HCT116 (cell line): ENCODE measurements around the gene CGN.
A peak's percentile ranks its signal among the peaks of the same experiment; 100 is the strongest.

Experiments used
- CEBPB ChIP-seq: IDR thresholded peaks from 2 replicates; pipeline ENCODE4 v1.6.1; 2012; ENCODE audit warnings: low read depth
- CTCF ChIP-seq, 3 experiments: fragments of 200-600 bp in 1 of 3; sonication (generic) in 1 of 3; IDR thresholded peaks in 2 of 3; conservative IDR thresholded peaks in 1 of 3; 2 replicates each; pipeline ENCODE4 v1.5.1; 2012 to 2017; ENCODE audit warnings: low read depth in 2 of 3, low read length in 2 of 3, antibody characterized with exemption in 1 of 3, borderline replicate concordance in 1 of 3, control low read depth in 1 of 3, mild to moderate bottlenecking in 1 of 3, mixed read lengths in 1 of 3, mixed run types in 1 of 3, moderate library complexity in 1 of 3; ENCODE audit not compliant: insufficient read depth in 1 of 3
- MAX ChIP-seq: IDR thresholded peaks from 2 replicates; pipeline ENCODE4 v1.6.1; 2012
- POLR2A ChIP-seq: IDR thresholded peaks from 2 replicates; pipeline ENCODE4 v1.7.0; 2011; ENCODE audit warnings: borderline replicate concordance; ENCODE audit not compliant: insufficient read depth, insufficient read length; ENCODE audit errors: extremely low read depth
- POLR2AphosphoS5 ChIP-seq: IDR thresholded peaks from 2 replicates; pipeline ENCODE4 v1.6.1; 2011; ENCODE audit warnings: mild to moderate bottlenecking, low read depth, low read length, moderate library complexity

GRCh38 chr1:151547119-151547899, 36.1 kb downstream of the CGN start:
- no peak for TF ChIP-seq POLR2A
- TF ChIP-seq CTCF (IDR thresholded peaks at IDR 0.05 in 2 of 3, conservative IDR thresholded peaks at IDR 0.05 in 1 of 3; ENCODE audit: borderline replicate concordance in 1 of 3, insufficient read depth in 1 of 3, low read depth in 2 of 3, low read length in 2 of 3), result no peak
- TF ChIP-seq MAX, result peak; percentile 90
- TF ChIP-seq POLR2AphosphoS5, result peak; percentile 32; the same call in 1 of the 2 replicates
- TF ChIP-seq CEBPB, result peak; percentile 86
